Loucy (cell line): ENCODE data around the gene DDB1.

Experiments used
- H2AFZ ChIP-seq: fragments of 200-600 bp; sonication (generic); 2 replicates; pipeline ENCODE4 v1.6.0; 2016; ENCODE audit warnings: antibody characterized with exemption, mild to moderate bottlenecking, low read length, moderate library complexity
- H3F3A ChIP-seq: fragments of 200-600 bp; 2 replicates; pipeline ENCODE4 v1.6.0; 2016; ENCODE audit warnings: antibody characterized with exemption, low read depth, mild to moderate bottlenecking
- H3K27me3 ChIP-seq: fragments of 200-600 bp; sonication (generic); 2 replicates; pipeline ENCODE4 v1.6.1; 2014; ENCODE audit warnings: low read length, mild to moderate bottlenecking; ENCODE audit not compliant: insufficient read depth, poor library complexity, severe bottlenecking
- H3K36me3 ChIP-seq: fragments of 200-600 bp; sonication (generic); 2 replicates; pipeline ENCODE4 v1.6.1; 2016; ENCODE audit warnings: low read length; ENCODE audit not compliant: insufficient read depth
- H3K4me1 ChIP-seq: fragments of 200-600 bp; sonication (generic); 2 replicates; pipeline ENCODE4 v1.5.1; 2014; ENCODE audit warnings: low read length, mild to moderate bottlenecking; ENCODE audit not compliant: insufficient read depth, poor library complexity, severe bottlenecking
- H3K4me2 ChIP-seq: fragments of 200-600 bp; sonication (generic); 2 replicates; pipeline ENCODE4 v1.6.0; 2014; ENCODE audit warnings: antibody characterized with exemption, low read length, low read depth, mild to moderate bottlenecking; ENCODE audit not compliant: poor library complexity, severe bottlenecking
- H3K4me3 ChIP-seq: fragments of 200-600 bp; sonication (generic); 2 replicates; pipeline ENCODE4 v1.5.1; 2014; ENCODE audit warnings: low read length, mild to moderate bottlenecking, mixed read lengths; ENCODE audit not compliant: poor library complexity, severe bottlenecking
- H3K79me2 ChIP-seq: fragments of 200-600 bp; sonication (generic); 2 replicates; pipeline ENCODE4 v1.6.1; 2014; ENCODE audit warnings: low read length; ENCODE audit not compliant: insufficient read depth
- H3K9ac ChIP-seq: fragments of 200-600 bp; sonication (generic); 2 replicates; pipeline ENCODE4 v1.6.0; 2014; ENCODE audit warnings: mild to moderate bottlenecking, low read depth, low read length, moderate library complexity; ENCODE audit not compliant: poor library complexity, severe bottlenecking
- H3K9me2 ChIP-seq: fragments of 200-600 bp; sonication (generic); replicated peaks from 2 replicates; pipeline ENCODE4 v1.6.1; 2016; ENCODE audit warnings: low read depth, low read length, mixed read lengths
- H3K9me3 ChIP-seq: fragments of 200-600 bp; sonication (generic); 2 replicates; pipeline ENCODE4 v1.6.1; 2014; ENCODE audit warnings: mild to moderate bottlenecking, antibody characterized with exemption, low read length, low read depth; ENCODE audit not compliant: insufficient read depth
- H4K20me1 ChIP-seq: fragments of 200-600 bp; sonication (generic); 2 replicates; pipeline ENCODE4 v1.6.0; 2014; ENCODE audit warnings: antibody characterized with exemption, low read length, mild to moderate bottlenecking; ENCODE audit not compliant: insufficient read depth, poor library complexity, severe bottlenecking
- EZH2phosphoT487 ChIP-seq: fragments of 200-600 bp; IDR thresholded peaks from 2 replicates; pipeline ENCODE4 v1.6.1; 2018; ENCODE audit warnings: antibody characterized with exemption, mild to moderate bottlenecking, moderate library complexity, borderline replicate concordance
- TF ChIP-seq, protein P1 (sequence below): fragments of 200-600 bp; sonication (generic); conservative IDR thresholded peaks from 2 replicates; pipeline ENCODE4 v1.5.1; 2014; ENCODE audit warnings: mild to moderate bottlenecking, antibody characterized with exemption, low read length

DDB1 gene

DNA sequence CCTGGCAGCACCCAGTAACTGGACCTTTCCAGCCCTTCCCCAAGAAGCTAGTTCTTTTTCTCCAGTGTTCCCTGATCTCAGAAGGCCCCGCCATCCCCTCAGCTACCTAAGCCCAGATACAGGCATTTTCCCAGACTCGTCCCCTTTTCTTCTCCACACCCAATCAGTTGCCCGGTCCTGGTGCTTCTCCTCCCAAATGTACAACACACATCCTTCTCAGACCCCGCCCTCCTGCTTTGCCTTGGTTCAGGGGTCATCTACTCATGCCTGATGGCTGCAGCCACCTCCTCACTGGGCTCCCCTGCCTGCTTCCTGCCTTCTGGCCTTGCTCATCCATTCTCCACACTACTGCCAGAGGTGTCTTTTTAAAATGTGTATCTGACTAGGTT is 6.6 kb upstream of the DDB1 start:
- H3K4me1 ChIP-seq = peaks cover 20% of the 10 kb centered on the region
- no peaks in the 10 kb centered on the region for H3K36me3 ChIP-seq
- H3K9ac ChIP-seq = no peak overlapping the region
- H3K27me3 ChIP-seq = no peaks in the 10 kb centered on the region
- TF ChIP-seq, protein P1, sequence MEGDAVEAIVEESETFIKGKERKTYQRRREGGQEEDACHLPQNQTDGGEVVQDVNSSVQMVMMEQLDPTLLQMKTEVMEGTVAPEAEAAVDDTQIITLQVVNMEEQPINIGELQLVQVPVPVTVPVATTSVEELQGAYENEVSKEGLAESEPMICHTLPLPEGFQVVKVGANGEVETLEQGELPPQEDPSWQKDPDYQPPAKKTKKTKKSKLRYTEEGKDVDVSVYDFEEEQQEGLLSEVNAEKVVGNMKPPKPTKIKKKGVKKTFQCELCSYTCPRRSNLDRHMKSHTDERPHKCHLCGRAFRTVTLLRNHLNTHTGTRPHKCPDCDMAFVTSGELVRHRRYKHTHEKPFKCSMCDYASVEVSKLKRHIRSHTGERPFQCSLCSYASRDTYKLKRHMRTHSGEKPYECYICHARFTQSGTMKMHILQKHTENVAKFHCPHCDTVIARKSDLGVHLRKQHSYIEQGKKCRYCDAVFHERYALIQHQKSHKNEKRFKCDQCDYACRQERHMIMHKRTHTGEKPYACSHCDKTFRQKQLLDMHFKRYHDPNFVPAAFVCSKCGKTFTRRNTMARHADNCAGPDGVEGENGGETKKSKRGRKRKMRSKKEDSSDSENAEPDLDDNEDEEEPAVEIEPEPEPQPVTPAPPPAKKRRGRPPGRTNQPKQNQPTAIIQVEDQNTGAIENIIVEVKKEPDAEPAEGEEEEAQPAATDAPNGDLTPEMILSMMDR = no peak
- no peak for TF ChIP-seq EZH2phosphoT487
- no peak overlapping the region for H3K4me3 ChIP-seq
- no peaks in the 10 kb centered on the region for H3K9me3 ChIP-seq
- no peaks in the 10 kb centered on the region for H3K9me2 ChIP-seq
- no peak overlapping the region for H3K4me2 ChIP-seq
- H3K79me2 ChIP-seq = peaks cover 10% of the 10 kb centered on the region; the same call in 1 of the 2 replicates
- no peak overlapping the region for H2AFZ ChIP-seq
- no peaks in the 10 kb centered on the region for H3F3A ChIP-seq
- H4K20me1 ChIP-seq = no peaks in the 10 kb centered on the region

DNA sequence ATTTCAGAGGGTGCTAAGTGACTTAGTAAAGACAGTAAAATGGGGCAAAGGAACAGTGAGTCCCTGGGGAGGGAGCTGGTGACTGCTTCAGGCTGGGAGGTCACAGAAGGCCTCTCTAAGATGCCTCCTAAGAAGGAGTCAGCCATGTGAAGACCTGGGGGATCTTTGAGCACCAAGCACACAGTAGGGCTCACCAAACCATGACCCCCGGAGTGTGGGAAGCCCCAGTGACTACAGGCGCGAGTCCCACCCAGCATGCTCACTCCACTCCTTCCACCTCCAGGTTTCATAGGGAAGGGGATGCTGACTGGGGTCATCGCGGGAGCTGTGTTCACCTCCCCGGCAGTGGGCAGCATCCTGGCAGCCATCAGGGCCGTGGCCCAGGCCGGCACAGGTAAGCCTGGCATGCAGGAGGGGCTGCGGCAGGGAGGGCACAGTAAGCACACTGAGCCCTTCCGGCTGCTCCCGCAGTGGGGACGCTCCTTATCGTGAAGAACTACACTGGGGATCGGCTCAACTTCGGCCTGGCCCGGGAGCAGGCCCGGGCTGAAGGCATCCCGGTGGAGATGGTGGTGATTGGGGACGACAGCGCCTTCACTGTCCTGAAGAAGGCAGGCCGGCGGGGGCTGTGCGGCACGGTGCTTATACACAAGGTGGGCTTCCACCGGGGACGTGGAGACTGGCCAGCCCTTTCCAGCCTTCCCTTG is 6.0 kb upstream of the DDB1 start:
- H3K36me3 ChIP-seq = no peaks in the 10 kb centered on the region
- H3K79me2 ChIP-seq = peaks cover 15% of the 10 kb centered on the region; the same call in 1 of the 2 replicates
- H3K4me3 ChIP-seq = no peak overlapping the region
- no peak overlapping the region for H3K4me2 ChIP-seq
- no peaks in the 10 kb centered on the region for H4K20me1 ChIP-seq
- no peaks in the 10 kb centered on the region for H3F3A ChIP-seq
- no peaks in the 10 kb centered on the region for H3K9me3 ChIP-seq
- H2AFZ ChIP-seq = no peak overlapping the region
- H3K9ac ChIP-seq = no peak overlapping the region
- peaks cover 25% of the 10 kb centered on the region for H3K4me1 ChIP-seq
- TF ChIP-seq EZH2phosphoT487 = no peak
- TF ChIP-seq, protein P1 = no peak
- H3K27me3 ChIP-seq = no peaks in the 10 kb centered on the region
- H3K9me2 ChIP-seq = no peaks in the 10 kb centered on the region

DNA sequence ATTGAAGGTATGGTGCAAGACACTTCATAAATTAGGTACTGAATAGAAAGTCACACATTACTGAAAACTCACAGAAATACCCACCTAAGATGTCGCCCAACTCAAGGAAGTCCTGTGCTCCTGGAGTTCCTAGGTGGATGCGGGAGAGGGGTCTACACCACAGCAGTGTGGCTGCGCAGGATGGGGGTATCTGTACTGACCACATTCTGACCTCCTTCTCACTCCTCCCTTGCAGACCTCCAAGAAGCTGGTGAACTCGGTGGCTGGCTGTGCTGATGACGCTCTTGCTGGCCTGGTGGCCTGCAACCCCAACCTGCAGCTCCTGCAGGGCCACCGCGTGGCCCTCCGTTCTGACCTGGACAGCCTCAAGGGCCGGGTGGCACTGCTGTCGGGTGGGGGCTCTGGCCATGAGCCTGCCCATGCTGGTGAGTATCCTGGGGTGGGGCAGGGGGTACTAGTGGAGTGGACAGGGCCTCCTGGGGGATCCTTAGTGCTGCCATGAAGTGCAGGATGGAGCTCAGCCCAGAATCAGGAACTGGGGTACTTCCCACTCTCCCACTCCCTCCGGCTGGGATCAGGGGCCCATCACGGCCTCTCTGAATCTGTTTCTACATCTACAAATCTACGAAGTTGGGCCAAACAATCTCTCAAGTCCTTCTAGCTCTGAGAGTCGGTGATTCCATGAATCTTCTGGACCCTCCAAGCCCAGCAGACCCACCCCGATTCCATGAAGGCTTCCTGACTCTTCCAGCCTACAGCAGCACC is 5.0 kb upstream of the DDB1 start:
- H3F3A ChIP-seq = no peaks in the 10 kb centered on the region
- H3K36me3 ChIP-seq = no peaks in the 10 kb centered on the region
- no peak overlapping the region for H3K4me2 ChIP-seq
- H2AFZ ChIP-seq = no peak overlapping the region
- H3K4me1 ChIP-seq = peaks cover 30% of the 10 kb centered on the region
- H3K9me3 ChIP-seq = no peaks in the 10 kb centered on the region
- no peaks in the 10 kb centered on the region for H4K20me1 ChIP-seq
- H3K79me2 ChIP-seq = peaks cover 24% of the 10 kb centered on the region; the same call in 1 of the 2 replicates
- TF ChIP-seq, protein P1 = no peak
- TF ChIP-seq EZH2phosphoT487 = no peak
- H3K9me2 ChIP-seq = no peaks in the 10 kb centered on the region
- H3K4me3 ChIP-seq = no peak overlapping the region
- no peaks in the 10 kb centered on the region for H3K27me3 ChIP-seq
- no peak overlapping the region for H3K9ac ChIP-seq
